SK-N-SH treated with all-trans-retinoic acid at 6 μM for 48 hours (cell line): ENCODE data around the gene UNC119B.

Experiments used
- ATAC-seq: fragments of 200-7000 bp; cut with Tn5 transposase; 3 replicates; pipeline ENCODE4 v1.9.1; 2020; ENCODE audit warnings: mild to moderate bottlenecking, moderate library complexity
- ARNTL ChIP-seq: fragments of 450-650 bp; formaldehyde crosslinking; IDR thresholded peaks from 2 replicates; pipeline ENCODE4 v1.5.0; 2020; ENCODE audit warnings: low read depth, mild to moderate bottlenecking, moderate library complexity, borderline replicate concordance
- BACH2 ChIP-seq: fragments of 250-450 bp; sonication (Bioruptor Pico); IDR thresholded peaks from 2 replicates; pipeline ENCODE4 v1.9.0; 2021; ENCODE audit warnings: mild to moderate bottlenecking, borderline replicate concordance
- CREB5 ChIP-seq: fragments of 250-450 bp; sonication (Bioruptor Pico); IDR thresholded peaks from 2 replicates; pipeline ENCODE4 v1.5.1; 2020; ENCODE audit warnings: low read depth, mild to moderate bottlenecking, moderate library complexity
- CSDC2 ChIP-seq: fragments of 250-450 bp; sonication (Bioruptor Pico); IDR thresholded peaks from 2 replicates; pipeline ENCODE4 v1.5.0; 2020; ENCODE audit warnings: mild to moderate bottlenecking, moderate library complexity
- ESRRG ChIP-seq: fragments of 250-450 bp; sonication (Bioruptor Pico); IDR thresholded peaks from 2 replicates; pipeline ENCODE4 v1.6.1; 2021; ENCODE audit warnings: mild to moderate bottlenecking
- GLIS3 ChIP-seq: fragments of 250-450 bp; sonication (Bioruptor Pico); IDR thresholded peaks from 2 replicates; pipeline ENCODE4 v1.5.0; 2020; ENCODE audit warnings: mild to moderate bottlenecking, moderate library complexity
- ISL1 ChIP-seq: fragments of 250-450 bp; sonication (Bioruptor Pico); IDR thresholded peaks from 2 replicates; pipeline ENCODE4 v2.1.2; 2022; ENCODE audit warnings: mild to moderate bottlenecking, moderate library complexity
- OSR1 ChIP-seq: fragments of 250-450 bp; sonication (Bioruptor Pico); IDR thresholded peaks from 2 replicates; pipeline ENCODE4 v1.8.0; 2022; ENCODE audit warnings: moderate library complexity, mild to moderate bottlenecking, inconsistent platforms
- PATZ1 ChIP-seq: fragments of 250-450 bp; sonication (Bioruptor Pico); IDR thresholded peaks from 2 replicates; pipeline ENCODE4 v1.8.0; 2020; ENCODE audit warnings: mild to moderate bottlenecking, moderate library complexity, borderline replicate concordance
- POU6F1 ChIP-seq: fragments of 250-450 bp; sonication (Bioruptor Pico); IDR thresholded peaks from 2 replicates; pipeline ENCODE4 v1.8.0; 2021; ENCODE audit warnings: low read depth, mild to moderate bottlenecking, moderate library complexity, borderline replicate concordance
- PPARA ChIP-seq: fragments of 250-450 bp; sonication (Bioruptor Pico); IDR thresholded peaks from 2 replicates; pipeline ENCODE4 v1.5.0; 2020; ENCODE audit warnings: mild to moderate bottlenecking, borderline replicate concordance
- RARB ChIP-seq: fragments of 250-450 bp; sonication (Bioruptor Pico); IDR thresholded peaks from 2 replicates; pipeline ENCODE4 v1.8.0; 2021; ENCODE audit warnings: mild to moderate bottlenecking, moderate library complexity
- SNAI2 ChIP-seq: fragments of 250-450 bp; sonication (Bioruptor Pico); IDR thresholded peaks from 2 replicates; pipeline ENCODE4 v1.5.0; 2020; ENCODE audit warnings: mild to moderate bottlenecking, moderate library complexity
- TCF4 ChIP-seq: fragments of 250-450 bp; sonication (Bioruptor Pico); IDR thresholded peaks from 2 replicates; pipeline ENCODE4 v1.8.0; 2021; ENCODE audit warnings: mild to moderate bottlenecking, moderate library complexity, borderline replicate concordance
- TOX ChIP-seq: fragments of 250-450 bp; sonication (Bioruptor Pico); IDR thresholded peaks from 2 replicates; pipeline ENCODE4 v1.8.0; 2021; ENCODE audit warnings: mild to moderate bottlenecking, moderate library complexity, borderline replicate concordance
- TSHZ2 ChIP-seq: fragments of 250-450 bp; sonication (Bioruptor Pico); IDR thresholded peaks from 2 replicates; pipeline ENCODE4 v1.5.0; 2020; ENCODE audit warnings: mild to moderate bottlenecking, moderate library complexity
- ZC3H10 ChIP-seq: fragments of 250-450 bp; sonication (Bioruptor Pico); IDR thresholded peaks from 2 replicates; pipeline ENCODE4 v1.5.1; 2021; ENCODE audit warnings: mild to moderate bottlenecking, moderate library complexity
- ZFP3 ChIP-seq: fragments of 250-450 bp; sonication (Bioruptor Pico); IDR thresholded peaks from 2 replicates; pipeline ENCODE4 v1.5.0; 2020; ENCODE audit warnings: mild to moderate bottlenecking, moderate library complexity
- ZNF565 ChIP-seq: fragments of 450-650 bp; formaldehyde crosslinking; conservative IDR thresholded peaks from 2 replicates; pipeline ENCODE4 v1.5.0; 2020; ENCODE audit warnings: low read depth, mild to moderate bottlenecking, moderate library complexity
- ZNF8 ChIP-seq: fragments of 450-650 bp; formaldehyde crosslinking; IDR thresholded peaks from 2 replicates; pipeline ENCODE4 v1.5.0; 2020; ENCODE audit warnings: mild to moderate bottlenecking, moderate library complexity

UNC119B gene

GRCh38 chr12:120688527-120689071, 21.7 kb upstream of the UNC119B start:
- no peak for ATAC-seq
- TF ChIP-seq ESRRG (no peak), TOX (CRISPR knock-in tag) (no peak), BACH2 (CRISPR knock-in tag) (no peak), ZFP3 (no peak), POU6F1 (CRISPR knock-in tag) (no peak), ARNTL (no peak), CSDC2 (CRISPR knock-in tag) (no peak), ISL1 (CRISPR knock-in tag) (no peak), RARB (CRISPR knock-in tag) (no peak), TSHZ2 (CRISPR knock-in tag) (no peak)

GRCh38 chr12:120689397-120690082, 20.7 kb upstream of the UNC119B start:
- ATAC-seq, result no peak
- TF ChIP-seq CREB5 (CRISPR knock-in tag) (no peak), SNAI2 (CRISPR knock-in tag) (no peak), ARNTL (no peak), BACH2 (CRISPR knock-in tag) (no peak), ZC3H10 (CRISPR knock-in tag) (no peak), TSHZ2 (CRISPR knock-in tag) (no peak), TOX (CRISPR knock-in tag) (no peak), PPARA (CRISPR knock-in tag) (no peak), CSDC2 (CRISPR knock-in tag) (no peak), POU6F1 (CRISPR knock-in tag) (no peak), OSR1 (CRISPR knock-in tag) (no peak), ZNF565 (CRISPR knock-in tag) (no peak), ZNF8 (CRISPR knock-in tag) (no peak), PATZ1 (CRISPR knock-in tag) (no peak), ZFP3 (no peak), ESRRG (no peak), ISL1 (CRISPR knock-in tag) (no peak), TCF4 (CRISPR knock-in tag) (no peak), GLIS3 (CRISPR knock-in tag) (no peak), RARB (CRISPR knock-in tag) (no peak)
